GM12891 (cell line): Measurements from ENCODE around the gene ARPC5.

Experiments used
- POLR2A ChIP-seq: IDR thresholded peaks from 2 replicates; pipeline ENCODE4 v1.6.1; 2011; ENCODE audit warnings: low read depth, low read length, control low read depth
- POLR2AphosphoS5 ChIP-seq: IDR thresholded peaks from 2 replicates; pipeline ENCODE4 v1.6.1; 2011; ENCODE audit warnings: low read depth, low read length, control low read depth
- SPI1 ChIP-seq: IDR thresholded peaks from 2 replicates; pipeline ENCODE4 v1.6.1; 2011; ENCODE audit warnings: low read depth, low read length, control low read depth
- TAF1 ChIP-seq: IDR thresholded peaks from 2 replicates; pipeline ENCODE4 v1.6.1; 2011; ENCODE audit warnings: low read depth, low read length, control low read depth

GRCh38 chr1:183640193-183640592 is 4.6 kb upstream of the ARPC5 start:
- no peak for TF ChIP-seq POLR2A
- TF ChIP-seq POLR2AphosphoS5, result no peak
- TF ChIP-seq SPI1, result no peak
- TF ChIP-seq TAF1, result no peak
